ENCODE data around the gene CRK.

CRK gene

DNA sequence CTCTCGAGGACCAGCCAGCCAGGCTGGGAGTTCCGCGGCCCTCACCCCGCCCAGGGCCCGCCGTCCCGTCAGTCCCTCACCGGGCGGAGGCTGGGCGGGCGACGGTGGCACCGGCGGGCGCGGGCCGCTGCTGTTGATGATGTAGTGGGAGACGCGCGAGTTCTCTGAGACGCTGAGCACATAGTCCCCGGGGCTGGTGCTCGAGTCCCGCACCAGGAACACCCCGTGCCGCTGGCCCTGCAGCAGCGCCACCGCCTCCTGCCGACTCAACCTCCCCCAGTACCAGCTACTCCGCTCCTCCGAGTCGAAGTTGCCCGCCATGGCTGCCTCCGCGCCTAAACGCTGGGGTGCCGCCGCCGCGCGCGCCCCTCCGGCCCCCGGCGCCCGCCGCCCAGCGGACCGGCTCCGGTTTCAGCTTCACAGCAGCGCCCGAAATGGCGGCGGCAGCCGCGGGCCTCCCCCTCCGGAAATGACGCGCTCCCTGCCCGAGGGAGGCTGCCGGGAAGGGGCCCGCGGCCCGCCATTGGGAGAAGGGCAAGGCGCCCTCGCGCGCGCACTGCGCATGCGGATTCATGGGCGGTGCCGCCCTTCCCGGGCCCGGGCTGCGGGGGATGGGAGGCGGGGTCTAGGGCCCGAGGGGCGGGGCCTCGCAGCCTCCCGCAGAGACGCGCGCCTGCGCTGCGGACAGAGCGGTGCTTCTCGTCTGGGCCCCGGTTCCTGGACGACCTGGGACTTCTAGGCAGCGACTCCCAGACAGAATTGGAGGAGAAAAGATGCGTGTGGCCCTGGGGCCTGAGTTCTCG lies at the start of gene CRK:
TSS of gene CRK (minus strand) at position 436 of the 803 bp plus-strand sequence. CDS start at position 321, 115 bp downstream.
- Histone ChIP-seq H3K4me1 (ENCODE audit: insufficient read depth, low read length) (peaks cover 21% of the 10 kb centered on the region), H3K36me3 (ENCODE audit: insufficient read depth, low read length) (no peaks in the 10 kb centered on the region), H3K9me3 (ENCODE audit: low read length) (no peaks in the 10 kb centered on the region), H3K9ac (ENCODE audit: low read length) (peak within 1 kb of the TSS; percentile 78), H3K27ac (ENCODE audit: low read depth, low read length) (peak within 1 kb of the TSS; percentile 91), H3K27me3 (ENCODE audit: control insufficient read depth in 1 of 2, insufficient read depth in 2 of 2, low read length in 2 of 2) (no peaks in the 10 kb centered on the region), H3K4me3 (ENCODE audit: low read depth in 1 of 2, low read length in 2 of 2) (peak within 1 kb of the TSS; percentile 75 to 85)

GRCh38 chr17:1505586-1505985 lies 49.6 kb upstream of the CRK start:
- Histone ChIP-seq H3K27ac (ENCODE audit: low read depth, low read length) (no peak overlapping the region), H3K36me3 (ENCODE audit: insufficient read depth, low read length) (peaks cover 40% of the 10 kb centered on the region), H3K9me3 (ENCODE audit: low read length) (no peaks in the 10 kb centered on the region)

DNA sequence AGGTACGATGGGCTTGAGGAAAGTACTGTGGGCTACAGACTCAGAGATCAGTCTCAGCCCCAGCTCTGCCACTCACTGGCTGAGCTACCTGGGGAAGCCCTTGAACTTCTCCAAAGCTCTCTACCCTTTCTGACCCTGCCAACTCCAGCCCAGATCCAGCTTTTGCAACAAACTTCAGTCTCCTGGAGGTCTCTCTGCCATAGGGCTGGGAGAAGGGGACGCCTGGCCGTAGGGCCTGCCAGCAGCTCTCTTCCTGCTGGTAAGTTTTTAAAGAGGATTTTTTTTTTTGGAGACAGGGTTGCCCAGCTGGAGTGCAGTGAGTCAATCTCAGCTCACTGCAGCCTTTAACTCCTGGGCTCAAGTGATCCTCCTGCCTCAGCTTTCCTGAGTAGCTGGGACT lies 48.8 kb upstream of the CRK start:
- Histone ChIP-seq H3K4me1 (ENCODE audit: insufficient read depth, low read length) (no peaks in the 10 kb centered on the region), H3K36me3 (ENCODE audit: insufficient read depth, low read length) (peaks cover 39% of the 10 kb centered on the region), H3K9me3 (ENCODE audit: low read length) (no peaks in the 10 kb centered on the region), H3K9ac (ENCODE audit: low read length) (no peak overlapping the region), H3K27me3 (ENCODE audit: control insufficient read depth in 1 of 2, insufficient read depth in 2 of 2, low read length in 2 of 2) (no peaks in the 10 kb centered on the region), H3K4me3 (ENCODE audit: low read depth in 1 of 2, low read length in 2 of 2) (no peak overlapping the region), H3K27ac (ENCODE audit: low read depth, low read length) (no peak overlapping the region)

More at GRCh38 chr17:1505586-1505985, 49.6 kb upstream of the CRK start:
- H3K4me3 ChIP-seq (ENCODE audit: low read depth in 1 of 2, low read length in 2 of 2), result no peak overlapping the region
- H3K9ac ChIP-seq (ENCODE audit: low read length), result no peak overlapping the region
- H3K4me1 ChIP-seq (ENCODE audit: insufficient read depth, low read length), result no peaks in the 10 kb centered on the region
- no peaks in the 10 kb centered on the region for H3K27me3 ChIP-seq (ENCODE audit: control insufficient read depth in 1 of 2, insufficient read depth in 2 of 2, low read length in 2 of 2)

DNA sequence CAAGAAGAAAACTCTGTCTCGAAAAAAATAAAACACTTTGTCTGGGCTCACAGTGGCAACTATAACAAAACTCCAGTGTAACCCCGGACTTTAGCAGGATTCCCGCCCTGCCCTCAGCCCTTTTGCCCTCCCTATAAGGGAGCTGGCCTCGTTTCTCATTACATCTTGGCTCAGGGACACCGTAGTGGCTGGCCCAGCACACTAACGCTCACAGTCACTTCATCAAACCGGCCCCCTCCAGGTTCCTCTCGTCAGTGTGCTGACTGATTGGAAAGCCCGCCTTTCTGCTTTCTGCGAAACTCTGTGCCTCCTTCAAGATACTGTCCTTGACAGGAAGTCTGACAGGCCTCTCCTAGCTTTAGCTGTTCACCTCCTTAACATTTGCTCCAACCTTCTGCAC lies 47.7 kb upstream of the CRK start:
- Histone ChIP-seq H3K9ac (ENCODE audit: low read length) (no peak overlapping the region), H3K9me3 (ENCODE audit: low read length) (no peaks in the 10 kb centered on the region), H3K4me1 (ENCODE audit: insufficient read depth, low read length) (no peaks in the 10 kb centered on the region), H3K27ac (ENCODE audit: low read depth, low read length) (no peak overlapping the region), H3K4me3 (ENCODE audit: low read depth in 1 of 2, low read length in 2 of 2) (no peak overlapping the region), H3K36me3 (ENCODE audit: insufficient read depth, low read length) (peaks cover 30% of the 10 kb centered on the region), H3K27me3 (ENCODE audit: control insufficient read depth in 1 of 2, insufficient read depth in 2 of 2, low read length in 2 of 2) (no peaks in the 10 kb centered on the region)

DNA sequence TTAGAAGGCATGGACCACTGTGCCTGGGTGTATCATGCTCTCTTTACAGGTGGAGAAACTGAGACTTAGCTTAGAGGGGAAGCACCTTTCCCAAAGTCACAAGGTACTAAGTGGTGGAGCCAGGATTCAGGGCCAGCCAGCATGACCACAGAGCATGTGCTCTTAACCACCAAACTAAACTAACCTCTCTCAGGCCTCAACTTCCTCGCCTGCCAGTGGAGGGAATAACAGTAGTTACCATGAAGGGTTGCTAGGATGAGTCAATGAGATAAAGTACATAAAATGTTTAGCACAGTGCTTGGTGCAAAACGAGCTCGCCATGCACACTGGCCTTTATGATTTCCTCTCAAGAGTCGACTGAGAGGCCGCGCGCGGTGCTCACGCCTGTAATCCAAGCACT lies 42.8 kb upstream of the CRK start:
- peaks cover 29% of the 10 kb centered on the region for H3K4me1 ChIP-seq (ENCODE audit: insufficient read depth, low read length)
- H3K27me3 ChIP-seq (ENCODE audit: control insufficient read depth in 1 of 2, insufficient read depth in 2 of 2, low read length in 2 of 2), result no peaks in the 10 kb centered on the region
- H3K27ac ChIP-seq (ENCODE audit: low read depth, low read length), result no peak overlapping the region
- no peak overlapping the region for H3K9ac ChIP-seq (ENCODE audit: low read length)
- no peaks in the 10 kb centered on the region for H3K9me3 ChIP-seq (ENCODE audit: low read length)
- peaks cover 26% of the 10 kb centered on the region for H3K36me3 ChIP-seq (ENCODE audit: insufficient read depth, low read length)
- H3K4me3 ChIP-seq (ENCODE audit: low read depth in 1 of 2, low read length in 2 of 2), result no peak overlapping the region

DNA sequence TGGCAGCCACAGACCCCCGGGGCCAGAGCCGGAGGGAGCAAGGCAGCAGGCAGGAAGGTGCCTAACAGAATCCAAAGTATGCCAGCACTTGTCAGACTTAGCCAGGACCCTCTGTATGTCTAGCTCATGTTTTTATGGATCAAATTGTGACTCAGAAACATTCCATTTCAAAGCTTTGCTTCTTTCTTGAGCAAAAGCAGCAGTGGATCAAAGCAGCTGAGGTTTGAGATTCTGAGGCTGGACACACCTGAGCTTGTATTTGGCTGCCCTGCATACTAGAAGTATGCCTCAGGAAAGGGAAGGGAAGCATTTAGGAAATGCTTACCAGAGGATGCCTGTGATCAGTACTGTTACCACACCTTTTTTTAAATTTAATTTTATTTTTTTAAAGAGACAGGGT lies 42.2 kb upstream of the CRK start:
- Histone ChIP-seq H3K27me3 (ENCODE audit: control insufficient read depth in 1 of 2, insufficient read depth in 2 of 2, low read length in 2 of 2) (no peaks in the 10 kb centered on the region), H3K4me3 (ENCODE audit: low read depth in 1 of 2, low read length in 2 of 2) (no peak overlapping the region), H3K36me3 (ENCODE audit: insufficient read depth, low read length) (peaks cover 26% of the 10 kb centered on the region), H3K4me1 (ENCODE audit: insufficient read depth, low read length) (peaks cover 35% of the 10 kb centered on the region), H3K9me3 (ENCODE audit: low read length) (no peaks in the 10 kb centered on the region), H3K27ac (ENCODE audit: low read depth, low read length) (no peak overlapping the region), H3K9ac (ENCODE audit: low read length) (no peak overlapping the region)

DNA sequence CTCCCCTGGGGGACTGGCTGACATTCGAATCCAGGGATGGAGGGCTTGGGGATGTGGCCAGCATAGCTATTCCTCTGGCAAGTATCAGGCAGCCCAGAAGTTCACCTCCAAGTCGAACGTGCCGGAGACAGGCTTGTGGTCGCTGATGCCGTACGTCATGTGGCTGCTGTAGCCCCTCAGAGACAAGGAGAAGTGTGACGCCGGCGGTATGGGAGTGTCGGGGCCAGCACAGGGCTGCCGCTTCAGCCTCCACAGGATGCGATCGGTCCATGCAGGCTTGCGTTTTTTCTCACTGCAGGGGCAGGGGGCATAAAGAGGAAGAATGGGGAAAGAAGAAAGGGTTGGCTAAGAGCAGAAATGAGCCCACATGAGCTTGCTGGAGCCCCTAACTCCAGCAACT lies 41.8 kb upstream of the CRK start:
- H3K9ac ChIP-seq (ENCODE audit: low read length), result no peak overlapping the region
- peaks cover 39% of the 10 kb centered on the region for H3K4me1 ChIP-seq (ENCODE audit: insufficient read depth, low read length)
- H3K27me3 ChIP-seq (ENCODE audit: control insufficient read depth in 1 of 2, insufficient read depth in 2 of 2, low read length in 2 of 2), result no peaks in the 10 kb centered on the region
- no peaks in the 10 kb centered on the region for H3K9me3 ChIP-seq (ENCODE audit: low read length)
- H3K4me3 ChIP-seq (ENCODE audit: low read depth in 1 of 2, low read length in 2 of 2), result no peak overlapping the region
- peaks cover 26% of the 10 kb centered on the region for H3K36me3 ChIP-seq (ENCODE audit: insufficient read depth, low read length)
- no peak overlapping the region for H3K27ac ChIP-seq (ENCODE audit: low read depth, low read length)

DNA sequence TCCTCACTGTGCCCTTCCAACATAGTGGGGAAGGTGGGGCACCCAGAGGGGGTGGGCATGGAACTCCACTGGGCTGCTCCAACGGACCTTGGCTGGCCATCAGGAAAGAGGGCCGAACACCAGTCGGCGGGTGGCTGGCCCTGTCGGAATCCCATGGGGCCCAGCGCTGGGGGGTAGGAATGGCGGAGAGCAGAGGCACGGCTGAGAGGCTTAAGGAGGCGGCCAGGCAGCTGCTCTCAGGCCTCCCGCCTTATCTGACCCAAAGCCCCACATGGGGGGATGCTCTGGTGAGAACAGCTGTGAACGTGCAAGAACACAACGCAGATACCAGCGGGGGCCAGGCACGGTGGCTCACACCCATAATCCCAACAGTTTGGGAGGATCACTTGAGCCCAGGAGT lies 40.8 kb upstream of the CRK start:
- Histone ChIP-seq H3K4me1 (ENCODE audit: insufficient read depth, low read length) (peaks cover 49% of the 10 kb centered on the region), H3K36me3 (ENCODE audit: insufficient read depth, low read length) (peaks cover 26% of the 10 kb centered on the region), H3K4me3 (ENCODE audit: low read depth in 1 of 2, low read length in 2 of 2) (no peak overlapping the region), H3K27ac (ENCODE audit: low read depth, low read length) (no peak overlapping the region), H3K9me3 (ENCODE audit: low read length) (no peaks in the 10 kb centered on the region), H3K9ac (ENCODE audit: low read length) (no peak overlapping the region), H3K27me3 (ENCODE audit: control insufficient read depth in 1 of 2, insufficient read depth in 2 of 2, low read length in 2 of 2) (no peaks in the 10 kb centered on the region)

DNA sequence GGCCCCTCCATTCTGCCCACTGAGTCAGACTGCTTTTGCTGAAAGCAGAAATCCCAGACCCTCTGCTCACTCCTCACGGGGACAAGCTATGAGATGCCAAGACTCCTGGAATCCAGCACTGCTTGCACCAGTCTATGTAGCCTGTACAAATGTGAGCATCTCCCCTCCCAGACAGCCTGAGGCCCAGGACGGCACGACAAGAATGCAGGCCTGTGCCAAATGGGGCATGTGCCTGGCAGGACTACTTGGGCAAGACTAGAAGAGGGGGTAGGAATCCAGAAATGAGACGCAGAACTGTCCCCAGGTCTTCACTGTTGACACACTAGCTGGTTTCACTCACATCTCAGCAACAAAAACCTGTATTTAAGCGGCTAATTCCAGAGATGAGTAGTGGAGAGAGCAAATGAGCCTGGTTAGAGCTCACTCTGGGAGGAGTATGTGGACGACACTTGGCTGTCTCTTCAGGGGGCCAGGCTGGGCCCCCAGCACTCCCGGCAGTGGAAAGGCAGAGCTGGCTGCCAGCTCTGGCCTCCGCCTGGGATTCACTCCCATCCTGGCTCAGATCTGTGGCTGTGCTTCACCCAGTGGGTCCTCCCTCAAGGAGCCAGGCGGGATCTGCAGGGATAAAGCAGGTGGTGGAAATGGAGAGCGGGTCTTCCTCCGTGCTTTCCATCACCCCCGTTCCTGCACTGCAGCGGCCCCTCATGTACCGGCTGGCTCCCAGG lies 39.4 kb upstream of the CRK start:
- H3K27me3 ChIP-seq (ENCODE audit: control insufficient read depth in 1 of 2, insufficient read depth in 2 of 2, low read length in 2 of 2), result no peaks in the 10 kb centered on the region
- peak overlapping the region; percentile 63 for H3K27ac ChIP-seq (ENCODE audit: low read depth, low read length)
- peaks cover 26% of the 10 kb centered on the region for H3K36me3 ChIP-seq (ENCODE audit: insufficient read depth, low read length)
- peaks cover 54% of the 10 kb centered on the region for H3K4me1 ChIP-seq (ENCODE audit: insufficient read depth, low read length)
- peak overlapping the region in 1 of 2 donors; percentile 39 for H3K4me3 ChIP-seq (ENCODE audit: low read depth in 1 of 2, low read length in 2 of 2)
- peak overlapping the region; percentile 9 for H3K9ac ChIP-seq (ENCODE audit: low read length)
- no peaks in the 10 kb centered on the region for H3K9me3 ChIP-seq (ENCODE audit: low read length)

GRCh38 chr17:1494736-1495253 lies 38.8 kb upstream of the CRK start:
- Histone ChIP-seq H3K36me3 (ENCODE audit: insufficient read depth, low read length) (peaks cover 26% of the 10 kb centered on the region), H3K4me3 (ENCODE audit: low read depth in 1 of 2, low read length in 2 of 2) (peak overlapping the region in 1 of 2 donors; percentile 39), H3K27ac (ENCODE audit: low read depth, low read length) (peak overlapping the region; percentile 63), H3K9me3 (ENCODE audit: low read length) (no peaks in the 10 kb centered on the region), H3K4me1 (ENCODE audit: insufficient read depth, low read length) (peaks cover 59% of the 10 kb centered on the region), H3K27me3 (ENCODE audit: control insufficient read depth in 1 of 2, insufficient read depth in 2 of 2, low read length in 2 of 2) (no peaks in the 10 kb centered on the region), H3K9ac (ENCODE audit: low read length) (no peak overlapping the region)

GRCh38 chr17:1494203-1494602 lies 38.2 kb upstream of the CRK start:
- peak overlapping the region; percentile 63 for H3K27ac ChIP-seq (ENCODE audit: low read depth, low read length)
- H3K27me3 ChIP-seq (ENCODE audit: control insufficient read depth in 1 of 2, insufficient read depth in 2 of 2, low read length in 2 of 2), result no peaks in the 10 kb centered on the region
- peaks cover 64% of the 10 kb centered on the region for H3K4me1 ChIP-seq (ENCODE audit: insufficient read depth, low read length)
- H3K4me3 ChIP-seq (ENCODE audit: low read depth in 1 of 2, low read length in 2 of 2), result no peak overlapping the region
- no peaks in the 10 kb centered on the region for H3K9me3 ChIP-seq (ENCODE audit: low read length)
- peaks cover 26% of the 10 kb centered on the region for H3K36me3 ChIP-seq (ENCODE audit: insufficient read depth, low read length)
- no peak overlapping the region for H3K9ac ChIP-seq (ENCODE audit: low read length)

Data from muscle layer of colon (tissue), 2 donors.